Neural cell (in vitro differentiated cells): ENCODE measurements around the gene USP53.

Experiments
- CTCF ChIP-seq: fragments of 450-650 bp; IDR thresholded peaks from 2 replicates; pipeline ENCODE4 v1.5.1; 2014; ENCODE audit warnings: antibody characterized with exemption, mild to moderate bottlenecking, moderate library complexity; ENCODE audit not compliant: poor library complexity, severe bottlenecking
- EP300 ChIP-seq: fragments of 450-650 bp; conservative IDR thresholded peaks from 2 replicates; pipeline ENCODE4 v1.6.1; 2014; ENCODE audit warnings: antibody characterized with exemption, mild to moderate bottlenecking, moderate library complexity; ENCODE audit not compliant: poor library complexity, severe bottlenecking
- EZH2 ChIP-seq: fragments of 200-600, 300-800 bp; shearing (Covaris generic), sonication (generic); IDR thresholded peaks from 2 replicates; pipeline ENCODE4 v1.6.1; 2014; ENCODE audit warnings: antibody characterized with exemption, low read length, borderline replicate concordance, mild to moderate bottlenecking; ENCODE audit not compliant: insufficient read depth, poor library complexity, severe bottlenecking
- MXI1 ChIP-seq: fragments of 450-650 bp; conservative IDR thresholded peaks from 2 replicates; pipeline ENCODE4 v1.6.1; 2014; ENCODE audit warnings: antibody characterized with exemption, mild to moderate bottlenecking; ENCODE audit not compliant: poor library complexity, severe bottlenecking
- POLR2AphosphoS5 ChIP-seq: IDR thresholded peaks from 2 replicates; pipeline ENCODE4 v1.6.1; 2012
- RAD21 ChIP-seq: fragments of 450-650 bp; conservative IDR thresholded peaks from 2 replicates; pipeline ENCODE4 v1.6.1; 2014; ENCODE audit warnings: antibody characterized with exemption, mild to moderate bottlenecking, moderate library complexity
- REST ChIP-seq: IDR thresholded peaks from 2 replicates; pipeline ENCODE4 v1.6.1; 2012; ENCODE audit warnings: borderline replicate concordance
- SMC3 ChIP-seq: fragments of 450-650 bp; conservative IDR thresholded peaks from 2 replicates; pipeline ENCODE4 v1.6.1; 2014; ENCODE audit warnings: antibody characterized with exemption, mild to moderate bottlenecking, moderate library complexity; ENCODE audit not compliant: poor library complexity

- TF ChIP-seq CTCF (no peak), SMC3 (no peak), POLR2AphosphoS5 (no peak), EZH2 (no peak), REST (no peak), EP300 (no peak), RAD21 (no peak), MXI1 (no peak)
Measured at GRCh38 chr4:119237201-119237600, 24.7 kb downstream of the USP53 start.
